HG02943 (cell line): ENCODE measurements around the gene ERLEC1.
A peak's percentile ranks its signal among the peaks of the same experiment; 100 is the strongest.
"Not testable (repeated sequence)": the region's sequence is repeated elsewhere in the genome, so short reads cannot be mapped to it uniquely, and the experiment has no call there.

ENCODE experiments used
- ATAC-seq: cut with Tn5 transposase; IDR thresholded peaks from one replicate; pipeline ENCODE4 v1.9.1; 2021; ENCODE audit warnings: mild to moderate bottlenecking, low read depth, moderate library complexity; ENCODE audit not compliant: unreplicated experiment

Gene ERLEC1

DNA sequence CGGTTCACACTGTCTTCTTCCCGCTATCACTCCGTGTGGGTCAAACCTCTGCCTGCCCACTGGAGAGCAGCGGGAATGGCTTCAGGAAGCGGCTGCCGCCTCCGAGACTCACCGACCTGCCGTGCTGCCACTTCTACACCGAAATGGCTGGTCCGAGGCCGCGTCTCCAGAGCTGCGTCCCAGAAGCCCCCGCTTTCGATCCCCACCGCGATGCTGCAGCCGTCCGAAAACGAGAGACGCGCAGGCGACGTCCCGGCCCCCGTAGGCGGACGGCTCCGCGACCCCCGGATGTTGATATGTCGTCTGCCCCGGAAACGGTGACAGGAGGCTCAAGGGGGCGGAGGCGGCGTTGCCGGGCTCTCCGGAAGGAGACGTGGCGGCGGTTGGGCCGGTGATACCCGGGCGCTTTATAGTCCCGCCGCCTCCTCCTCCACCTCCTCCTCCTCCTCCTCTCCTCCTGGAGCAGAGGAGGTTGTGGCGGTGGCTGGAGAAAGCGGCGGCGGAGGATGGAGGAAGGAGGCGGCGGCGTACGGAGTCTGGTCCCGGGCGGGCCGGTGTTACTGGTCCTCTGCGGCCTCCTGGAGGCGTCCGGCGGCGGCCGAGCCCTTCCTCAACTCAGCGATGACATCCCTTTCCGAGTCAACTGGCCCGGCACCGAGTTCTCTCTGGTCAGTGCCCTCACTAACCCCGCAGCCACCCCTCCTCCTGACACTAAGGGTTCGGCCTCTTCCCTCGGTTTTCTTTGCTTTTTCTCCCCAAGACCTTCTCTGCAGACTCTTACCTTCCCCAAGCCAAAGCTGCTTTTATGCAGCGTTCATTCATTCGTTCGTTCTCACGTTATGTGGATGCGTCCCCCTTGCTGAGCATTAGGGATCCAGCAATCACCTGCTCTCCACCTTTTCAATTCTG is at the start of gene ERLEC1, which contains the start of gene ASB3:
Gene ERLEC1 (plus strand): TSS at position 340 of the 909 bp plus-strand sequence. CDS start 167 bp downstream, at position 507.
Gene ASB3 (minus strand): TSS at position 249 of the 909 bp plus-strand sequence. CDS start 21,381 bp downstream, outside the sequence.
- peak; percentile 99 for ATAC-seq

- no peak for ATAC-seq
Measured at GRCh38 chr2:53737091-53737490, 49.8 kb upstream of the ERLEC1 start.

DNA sequence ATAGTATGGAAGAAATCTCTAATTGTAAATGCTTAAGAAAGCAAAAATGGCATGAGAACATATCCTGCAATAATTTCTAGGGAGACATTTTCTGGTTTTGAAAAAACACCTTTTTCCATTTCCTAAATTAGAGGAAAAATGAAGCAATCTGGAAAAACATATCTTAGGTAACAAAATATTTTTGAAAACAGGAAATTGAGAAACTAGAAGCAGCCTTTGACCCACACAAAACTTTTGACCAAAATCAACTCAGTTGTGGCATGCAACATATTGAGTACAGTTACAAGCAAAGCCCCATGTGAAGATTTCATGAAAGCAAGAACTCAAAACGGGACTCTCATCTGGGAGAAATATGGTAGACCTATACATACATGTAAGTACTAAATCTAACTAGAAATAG is 47.8 kb upstream of the ERLEC1 start:
- no peak for ATAC-seq

GRCh38 chr2:53740170-53740569 is 46.7 kb upstream of the ERLEC1 start:
- no peak for ATAC-seq

GRCh38 chr2:53744395-53745065 is 42.3 kb upstream of the ERLEC1 start:
- no peak for ATAC-seq

DNA sequence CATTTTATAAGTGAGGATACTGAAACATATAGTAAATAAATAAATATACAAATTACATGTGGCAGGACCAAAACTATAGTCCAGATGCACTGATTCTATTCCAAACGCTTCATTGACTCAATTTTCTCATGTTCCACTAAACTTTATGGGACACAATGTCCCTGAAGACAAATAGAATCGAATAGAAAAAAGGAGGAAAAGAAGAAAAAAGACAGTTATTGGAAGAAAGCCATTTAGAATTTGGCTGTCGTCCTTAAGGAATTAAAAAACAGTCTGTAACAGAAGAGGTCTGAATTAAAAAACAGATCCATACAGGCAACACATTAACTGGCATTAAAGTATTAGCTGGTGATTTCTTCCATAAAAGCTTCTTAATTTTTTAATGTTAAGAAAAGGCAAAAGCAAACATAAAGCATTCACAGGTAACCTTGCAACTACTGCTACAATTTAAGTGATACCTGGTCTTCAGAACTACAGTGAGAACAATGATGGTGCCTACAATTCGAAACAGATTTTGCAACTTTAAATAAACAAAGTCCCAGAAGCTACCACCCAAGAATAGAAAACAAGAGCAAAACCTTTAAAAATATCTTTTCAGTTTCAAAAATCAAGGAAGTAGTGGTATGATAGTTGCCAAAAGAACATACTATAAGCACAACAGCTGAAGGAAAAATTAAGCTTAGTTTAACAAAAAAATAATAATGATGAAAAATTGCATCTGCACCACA is 36.6 kb upstream of the ERLEC1 start:
- ATAC-seq, result no peak

- ATAC-seq, result peak; percentile 77
Measured at GRCh38 chr2:53751728-53752127, 35.1 kb upstream of the ERLEC1 start.

DNA sequence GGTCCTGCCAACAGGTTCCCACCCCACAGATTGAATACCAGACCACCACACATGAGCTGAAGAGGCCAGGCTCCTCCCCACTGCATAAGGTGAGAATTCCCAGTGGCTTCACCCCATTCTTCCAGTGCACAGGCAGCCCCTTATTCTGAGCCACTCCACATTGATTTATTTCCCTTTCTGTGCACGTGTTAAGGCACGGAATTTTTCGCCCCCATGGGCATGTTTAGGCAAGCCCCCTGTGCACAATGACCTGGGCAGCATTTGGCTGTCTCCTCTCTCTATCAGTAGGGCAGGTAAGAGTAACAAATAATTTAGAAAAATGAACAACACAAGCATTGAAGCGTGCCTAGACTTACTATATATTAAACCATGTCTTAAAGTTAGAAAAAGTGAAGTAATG is 34.5 kb upstream of the ERLEC1 start:
- ATAC-seq, result no peak

GRCh38 chr2:53753041-53753440 is 33.8 kb upstream of the ERLEC1 start:
- ATAC-seq, result no peak

DNA sequence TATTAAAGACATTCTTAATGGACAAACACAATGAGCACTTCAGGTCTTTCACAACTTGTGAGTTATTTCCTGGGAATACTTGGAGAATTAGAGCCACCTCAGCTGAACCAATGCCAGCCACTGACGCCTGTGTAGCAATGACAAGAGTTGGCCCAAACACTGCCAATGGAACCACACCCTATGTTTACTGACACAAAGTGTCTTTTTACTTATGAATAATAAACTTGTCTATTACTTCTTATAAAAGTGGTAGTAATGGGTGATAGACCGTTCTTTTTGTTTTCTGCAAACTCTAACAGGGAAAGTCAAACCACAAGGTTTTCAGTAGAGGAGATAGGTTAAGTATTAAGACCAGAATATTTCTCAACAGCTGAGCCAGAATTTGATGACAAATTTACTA is 31.7 kb upstream of the ERLEC1 start:
- no peak for ATAC-seq

GRCh38 chr2:53756644-53757043 is 30.2 kb upstream of the ERLEC1 start:
- ATAC-seq, result no peak

GRCh38 chr2:53757206-53757605 is 29.6 kb upstream of the ERLEC1 start:
- not testable (repeated sequence) for ATAC-seq

GRCh38 chr2:53765767-53766166 is 21.1 kb upstream of the ERLEC1 start:
- ATAC-seq, result no peak

DNA sequence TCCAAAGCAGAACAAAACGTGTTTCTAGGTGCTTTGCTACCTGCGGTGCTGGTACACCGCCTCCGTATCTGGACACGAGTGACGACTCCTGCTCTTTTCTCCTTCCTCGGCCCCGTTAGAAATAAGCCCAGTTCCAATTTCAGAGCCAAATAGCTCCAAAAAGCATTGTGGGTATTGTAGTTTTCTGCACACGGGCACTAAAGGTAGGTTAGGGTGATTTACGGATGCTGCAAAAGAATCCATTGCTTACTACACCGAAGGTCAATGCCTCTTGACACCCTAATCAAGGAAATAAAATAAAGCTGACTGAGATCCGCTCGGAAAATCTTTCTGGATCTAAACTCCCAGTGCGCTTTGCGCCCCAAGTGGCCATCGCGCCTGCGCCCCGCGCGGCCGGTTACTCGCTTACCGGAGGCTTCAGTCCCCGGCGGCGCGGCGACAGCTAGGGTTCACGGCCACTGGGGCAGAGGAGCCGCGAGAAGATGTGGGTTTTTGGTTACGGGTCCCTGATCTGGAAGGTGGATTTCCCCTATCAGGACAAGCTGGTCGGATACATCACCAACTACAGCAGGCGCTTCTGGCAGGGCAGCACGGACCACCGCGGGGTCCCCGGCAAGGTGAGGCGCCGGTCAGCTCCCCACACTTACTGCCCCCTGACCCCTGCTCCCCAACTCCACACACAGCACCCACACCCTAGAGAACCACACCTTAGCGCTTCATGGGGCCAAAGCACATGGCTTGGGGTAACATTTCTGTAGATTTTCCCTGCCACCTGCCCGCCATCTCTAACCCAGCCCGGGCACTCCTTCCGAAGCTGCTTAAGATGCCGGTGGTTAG is 19.2 kb upstream of the ERLEC1 start, which contains the start of gene CHAC2:
Gene CHAC2 (plus strand): TSS at position 400 of the 837 bp plus-strand sequence. CDS start 83 bp downstream, at position 483.
- ATAC-seq, result peak; percentile 91

DNA sequence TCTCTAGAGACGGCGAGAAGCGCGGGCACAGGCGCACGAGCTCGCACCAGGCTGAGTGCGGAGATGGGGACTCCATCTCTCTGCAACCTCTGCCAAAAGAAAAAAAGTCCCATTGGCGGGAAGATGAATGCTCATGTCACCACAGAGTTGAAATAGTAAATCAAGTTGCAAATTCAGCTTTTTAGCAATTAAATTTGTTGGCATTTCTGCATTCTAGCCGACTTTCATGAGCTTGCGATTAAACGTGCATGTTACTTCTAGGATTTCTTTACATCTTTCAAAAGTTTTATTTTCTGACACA is 18.7 kb upstream of the ERLEC1 start:
- peak; percentile 60 for ATAC-seq

DNA sequence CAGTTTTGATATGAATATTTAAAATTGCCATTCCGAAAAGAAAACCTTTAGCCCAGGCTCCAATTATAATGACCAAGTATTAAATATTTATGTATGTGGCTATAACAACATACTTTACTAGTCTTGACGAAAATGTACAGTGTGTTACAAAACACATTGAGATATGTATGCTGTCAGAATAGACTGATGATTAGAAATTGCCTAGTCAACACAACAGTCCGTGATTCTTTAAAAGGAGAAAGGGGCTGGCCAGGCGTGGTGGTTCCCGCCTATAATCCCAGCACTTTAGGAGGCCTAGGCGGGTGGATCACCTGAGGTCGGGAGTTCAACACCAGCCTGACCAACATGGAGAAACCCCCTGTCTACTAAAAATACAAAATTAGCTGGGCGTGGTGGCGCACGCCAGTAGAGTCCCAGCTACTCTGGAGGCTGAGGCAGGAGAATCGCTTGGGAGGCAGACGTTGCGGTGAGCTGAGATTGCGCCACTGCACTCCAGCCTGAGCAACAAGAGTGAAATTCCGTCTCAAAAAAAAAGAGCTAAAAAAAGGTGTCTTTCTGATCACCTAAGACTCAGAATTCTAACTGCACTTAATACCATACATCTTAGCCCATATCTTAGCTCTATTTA is 17.4 kb upstream of the ERLEC1 start:
- no peak for ATAC-seq

DNA sequence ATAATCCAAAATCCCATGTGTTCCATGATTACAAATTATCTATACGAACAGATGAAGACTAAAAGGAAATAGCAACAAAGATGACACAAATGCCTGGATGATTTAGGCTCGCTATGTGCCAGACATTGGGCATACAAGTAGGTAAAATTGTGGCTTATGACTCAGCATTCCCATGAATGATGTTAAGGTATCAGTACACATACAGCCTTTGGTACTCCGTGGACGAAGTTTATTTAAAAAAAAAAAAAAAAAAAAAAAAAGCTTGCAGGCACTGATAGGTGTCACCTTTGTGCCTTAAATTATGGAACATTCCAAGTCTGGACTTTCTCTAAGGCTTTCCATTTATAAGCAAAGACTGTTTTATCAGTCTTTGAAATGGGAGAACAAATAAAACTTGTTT is 16.6 kb upstream of the ERLEC1 start:
- no peak for ATAC-seq

- no peak for ATAC-seq
Measured at GRCh38 chr2:53777134-53777533, 9.7 kb upstream of the ERLEC1 start.

DNA sequence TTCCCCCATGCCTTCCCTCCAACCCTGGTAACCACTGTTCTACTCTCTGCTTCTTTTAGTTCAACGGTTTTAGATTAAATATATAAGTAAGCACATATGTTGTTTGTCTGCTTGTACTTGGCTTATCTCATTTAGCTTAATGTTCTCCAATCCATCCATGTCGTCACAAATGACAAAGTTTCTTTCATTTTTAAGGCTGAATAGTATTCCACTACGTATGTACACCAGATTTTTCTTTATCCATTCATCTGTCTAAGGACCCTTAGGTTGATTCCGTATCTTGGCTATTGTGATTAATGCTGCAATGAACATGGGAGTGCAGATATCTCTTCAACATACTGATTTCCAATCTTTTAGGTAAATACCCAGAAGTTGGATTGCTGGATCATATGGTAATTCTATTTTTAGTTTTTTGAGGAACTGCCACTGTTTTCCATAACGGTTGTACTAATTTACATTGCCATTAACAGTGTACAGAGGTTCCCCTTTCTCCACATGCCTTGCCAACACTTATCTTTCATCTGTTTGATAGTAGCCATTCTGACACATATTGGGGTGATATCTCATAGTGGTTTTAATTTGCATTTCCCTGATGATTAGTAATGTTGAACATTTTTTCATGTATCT is 8.2 kb upstream of the ERLEC1 start:
- no peak for ATAC-seq
